CD14-positive monocyte (primary cell): ENCODE data around the gene SLC6A1. TPM values are rescaled to one million over a fixed set of nuclear protein-coding genes. Genes with fewer than 3 reads are reported as not detected.

Source experiments
- DNase-seq, 3 donors: peaks; one replicate each; pipeline ENCODE4 v3.0.0-alpha.2; 2011 to 2022
- H2AFZ ChIP-seq: 2 replicates; pipeline ENCODE4 v1.6.0; 2012; ENCODE audit warnings: mild to moderate bottlenecking, low read depth, low read length, inconsistent platforms; ENCODE audit not compliant: insufficient read depth, poor library complexity, severe bottlenecking
- H3K27ac ChIP-seq, 2 donors: 1 replicate in 1 of 2; 2 replicates in 1 of 2; pipeline ENCODE4 v1.5.1; 2012 to 2013; ENCODE audit warnings: low read length in 2 of 2, control low read depth in 1 of 2, inconsistent platforms in 1 of 2, low read depth in 1 of 2, mild to moderate bottlenecking in 1 of 2
- H3K27me3 ChIP-seq, 2 donors: one replicate each; pipeline versions ENCODE4 v1.6.0 to v1.6.1; 2011 to 2013; ENCODE audit warnings: low read length in 2 of 2; ENCODE audit not compliant: control insufficient read depth in 2 of 2, insufficient read depth in 2 of 2
- H3K36me3 ChIP-seq, 2 donors: replicated peaks in 1 of 2; 1 replicate in 1 of 2; 2 replicates in 1 of 2; pipeline versions ENCODE4 v1.5.1 to v1.6.1; 2012 to 2013; ENCODE audit warnings: low read length in 2 of 2, control low read depth in 1 of 2, inconsistent platforms in 1 of 2, mild to moderate bottlenecking in 1 of 2; ENCODE audit not compliant: insufficient read depth in 2 of 2, control insufficient read depth in 1 of 2
- H3K4me1 ChIP-seq, 2 donors: 1 replicate in 1 of 2; 2 replicates in 1 of 2; pipeline versions ENCODE4 v1.5.1 to v1.6.1; 2012 to 2013; ENCODE audit warnings: low read length in 2 of 2, control low read depth in 1 of 2, inconsistent platforms in 1 of 2, mild to moderate bottlenecking in 1 of 2, moderate library complexity in 1 of 2; ENCODE audit not compliant: insufficient read depth in 2 of 2, control insufficient read depth in 1 of 2
- H3K4me2 ChIP-seq: replicated peaks from 2 replicates; pipeline ENCODE3; 2012; ENCODE audit warnings: low read length, moderate library complexity, mild to moderate bottlenecking; ENCODE audit not compliant: poor library complexity, severe bottlenecking; ENCODE audit errors: extremely low read depth
- H3K4me3 ChIP-seq, 3 experiments: fragments of 200-600 bp in 1 of 3; sonication (generic) in 1 of 3; replicated peaks in 1 of 3; 1 replicate in 2 of 3; 2 replicates in 1 of 3; pipeline ENCODE4 v1.5.1; 2011 to 2013; ENCODE audit warnings: low read length in 3 of 3, mild to moderate bottlenecking in 3 of 3, control low read depth in 2 of 3, low read depth in 2 of 3, inconsistent platforms in 1 of 3, moderate library complexity in 1 of 3
- H3K79me2 ChIP-seq: 2 replicates; pipeline ENCODE4 v1.6.0; 2012; ENCODE audit warnings: mild to moderate bottlenecking, control low read depth, inconsistent platforms, low read length, moderate library complexity; ENCODE audit not compliant: insufficient read depth
- H3K9ac ChIP-seq: 2 replicates; pipeline ENCODE4 v1.6.0; 2017; ENCODE audit warnings: low read length, mild to moderate bottlenecking; ENCODE audit not compliant: insufficient read depth, poor library complexity, severe bottlenecking
- H3K9me3 ChIP-seq, 2 donors: replicated peaks in 1 of 2; 1 replicate in 1 of 2; 2 replicates in 1 of 2; pipeline versions ENCODE4 v1.5.1 to v1.6.1; 2012 to 2013; ENCODE audit warnings: low read length in 2 of 2, control low read depth in 1 of 2; ENCODE audit not compliant: control insufficient read depth in 1 of 2, insufficient read depth in 1 of 2
- H4K20me1 ChIP-seq: 2 replicates; pipeline ENCODE4 v1.6.0; 2012; ENCODE audit warnings: mild to moderate bottlenecking, low read length, control low read depth, moderate library complexity; ENCODE audit not compliant: insufficient read depth
- H3K27ac Mint-ChIP-seq, 7 donors: one replicate each; pipeline ENCODE4 v1.8.0; 2020; ENCODE audit warnings: mild to moderate bottlenecking in 7 of 7, mixed read lengths in 7 of 7, moderate library complexity in 6 of 7, inconsistent platforms in 2 of 7
- H3K27me3 Mint-ChIP-seq, 3 donors: one replicate each; pipeline ENCODE4 v1.8.0; 2021 to 2022; ENCODE audit warnings: low read depth in 3 of 3, mild to moderate bottlenecking in 3 of 3, mixed read lengths in 3 of 3, moderate library complexity in 3 of 3, inconsistent platforms in 1 of 3
- H3K36me3 Mint-ChIP-seq, 2 donors: one replicate each; pipeline ENCODE4 v1.8.0; 2020; ENCODE audit warnings: mixed read lengths in 2 of 2, inconsistent platforms in 1 of 2, mild to moderate bottlenecking in 1 of 2
- H3K4me1 Mint-ChIP-seq: one replicate; pipeline ENCODE4 v1.8.0; 2020; ENCODE audit warnings: mild to moderate bottlenecking, mixed read lengths
- H3K4me3 Mint-ChIP-seq, 2 donors: one replicate each; pipeline ENCODE4 v1.8.0; 2020; ENCODE audit warnings: mild to moderate bottlenecking in 2 of 2, mixed read lengths in 2 of 2, moderate library complexity in 1 of 2
- H3K9me3 Mint-ChIP-seq, 7 donors: one replicate each; pipeline ENCODE4 v1.8.0; 2020 to 2022; ENCODE audit warnings: mixed read lengths in 7 of 7, mild to moderate bottlenecking in 6 of 7, moderate library complexity in 6 of 7, inconsistent platforms in 2 of 7
- WGBS: methylation state at CpG from one replicate; pipeline ENCODE4 v1.1.5; 2013; ENCODE audit warnings: missing lambda C conversion rate; ENCODE audit not compliant: insufficient coverage; 5-methylcytosine and 5-hydroxymethylcytosine counted together
- intact Hi-C, 2 donors: fragments of 100-400 bp; cut with micrococcal nuclease; formaldehyde crosslinking; loops; one replicate each; pipeline versions ENCODE4 v1.15.0 to v1.15.1; 2023
- polyA plus RNA-seq, 3 donors: library from polyadenylated mRNA; depleted of rRNA in 1 of 3; unstranded in 2 of 3; stranded (reverse) in 1 of 3; fragments of 300-500 nt in 2 of 3; fragments of >200 nt in 1 of 3; fragmentation: Illumina TruSeq in 2 of 3; gene quantifications; 1 replicate in 2 of 3; 2 replicates in 1 of 3; pipeline ENCODE4 v1.2.3, GENCODE V29; 2012 to 2021
- TF ChIP-seq, protein P1 (sequence below): fragments of 200-600 bp; IDR thresholded peaks from one replicate; pipeline ENCODE4 v1.8.0; 2022; ENCODE audit warnings: antibody characterized with exemption, mild to moderate bottlenecking

The SLC6A1 gene
- polyA plus RNA-seq, 3 donors = not detected

- H3K9me3 Mint-ChIP-seq = no peaks in the 10 kb centered on the region
- H3K27ac ChIP-seq = no peak overlapping the region
- no peak overlapping the region for H2AFZ ChIP-seq
- H3K4me2 ChIP-seq = no peak overlapping the region
- intact Hi-C loops = loop anchor here in 1 of 2 donors (5.0 to 10.0 kb wide), 3 partner anchors 42 to 300 kb away; no protein-coding TSS in a partner anchor
- H3K9me3 ChIP-seq = no peaks in the 10 kb centered on the region
- H3K27ac Mint-ChIP-seq = no peak overlapping the region
- H3K36me3 ChIP-seq = no peaks in the 10 kb centered on the region
- no peak overlapping the region for H3K4me3 Mint-ChIP-seq
- 100% methylated on average over 9 of the region's 17 CpGs for WGBS
- H3K27me3 Mint-ChIP-seq = peaks cover 19 to 34% (median 20%) of the 10 kb centered on the region in 3 donors
- TF ChIP-seq, protein P1, sequence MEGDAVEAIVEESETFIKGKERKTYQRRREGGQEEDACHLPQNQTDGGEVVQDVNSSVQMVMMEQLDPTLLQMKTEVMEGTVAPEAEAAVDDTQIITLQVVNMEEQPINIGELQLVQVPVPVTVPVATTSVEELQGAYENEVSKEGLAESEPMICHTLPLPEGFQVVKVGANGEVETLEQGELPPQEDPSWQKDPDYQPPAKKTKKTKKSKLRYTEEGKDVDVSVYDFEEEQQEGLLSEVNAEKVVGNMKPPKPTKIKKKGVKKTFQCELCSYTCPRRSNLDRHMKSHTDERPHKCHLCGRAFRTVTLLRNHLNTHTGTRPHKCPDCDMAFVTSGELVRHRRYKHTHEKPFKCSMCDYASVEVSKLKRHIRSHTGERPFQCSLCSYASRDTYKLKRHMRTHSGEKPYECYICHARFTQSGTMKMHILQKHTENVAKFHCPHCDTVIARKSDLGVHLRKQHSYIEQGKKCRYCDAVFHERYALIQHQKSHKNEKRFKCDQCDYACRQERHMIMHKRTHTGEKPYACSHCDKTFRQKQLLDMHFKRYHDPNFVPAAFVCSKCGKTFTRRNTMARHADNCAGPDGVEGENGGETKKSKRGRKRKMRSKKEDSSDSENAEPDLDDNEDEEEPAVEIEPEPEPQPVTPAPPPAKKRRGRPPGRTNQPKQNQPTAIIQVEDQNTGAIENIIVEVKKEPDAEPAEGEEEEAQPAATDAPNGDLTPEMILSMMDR = no peak
- no peaks in the 10 kb centered on the region for H3K4me1 ChIP-seq
- H3K4me3 ChIP-seq = no peak overlapping the region
- H3K36me3 Mint-ChIP-seq = no peaks in the 10 kb centered on the region
- peaks cover 2% of the 10 kb centered on the region for H3K4me1 Mint-ChIP-seq
- H3K27me3 ChIP-seq = peaks cover 0 to 9% of the 10 kb centered on the region in 2 donors
- DNase-seq = no peak
- no peaks in the 10 kb centered on the region for H3K79me2 ChIP-seq
- H3K9ac ChIP-seq = no peak overlapping the region
- no peaks in the 10 kb centered on the region for H4K20me1 ChIP-seq
These were observed 62.3 kb downstream of the SLC6A1 start for GRCh38 chr3:11054739-11055438.

DNA sequence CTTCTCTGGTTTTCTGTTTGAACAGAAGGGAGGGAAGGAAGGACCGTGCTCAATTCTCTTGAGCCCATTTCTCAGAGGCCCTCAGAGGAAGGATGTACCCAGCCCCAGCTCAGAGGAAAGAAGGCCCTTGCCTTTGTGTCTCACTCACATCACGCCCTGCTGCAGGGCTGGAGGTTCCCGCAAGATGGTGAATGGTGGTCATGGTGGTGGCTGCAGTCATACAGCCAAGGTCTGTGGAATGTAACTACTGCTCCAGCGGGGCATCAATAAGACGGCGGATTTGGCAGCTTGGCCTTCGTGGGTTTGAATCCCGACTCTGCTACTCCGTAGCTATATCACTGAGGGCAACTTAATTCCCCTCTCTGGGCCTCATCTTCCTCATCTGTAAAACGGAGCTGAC lies 62.9 kb downstream of the SLC6A1 start:
- H3K4me1 Mint-ChIP-seq = peaks cover 5% of the 10 kb centered on the region
- Histone ChIP-seq H3K9me3 (no peaks in the 10 kb centered on the region), H3K27ac (no peak overlapping the region), H2AFZ (no peak overlapping the region), H3K4me3 (no peak overlapping the region), H3K9ac (no peak overlapping the region), H4K20me1 (no peaks in the 10 kb centered on the region), H3K79me2 (no peaks in the 10 kb centered on the region), H3K4me2 (no peak overlapping the region), H3K4me1 (peaks cover 1 to 2% of the 10 kb centered on the region in 2 donors), H3K36me3 (no peaks in the 10 kb centered on the region), H3K27me3 (peaks cover 0 to 9% of the 10 kb centered on the region in 2 donors)
- intact Hi-C loops = loop anchor here in 1 of 2 donors (5.0 to 10.0 kb wide), 3 partner anchors 42 to 301 kb away; no protein-coding TSS in a partner anchor
- H3K27me3 Mint-ChIP-seq = peaks cover 19 to 34% (median 20%) of the 10 kb centered on the region in 3 donors
- peak overlapping the region in 1 of 7 donors; percentile 31 for H3K27ac Mint-ChIP-seq
- H3K4me3 Mint-ChIP-seq = no peak overlapping the region
- 97% methylated on average over 7 of the region's 10 CpGs for WGBS
- DNase-seq = no peak
- no peaks in the 10 kb centered on the region for H3K36me3 Mint-ChIP-seq
- TF ChIP-seq, protein P1 = no peak
- no peaks in the 10 kb centered on the region for H3K9me3 Mint-ChIP-seq
